Muscle of leg (tissue), 11 donors: ENCODE data around the gene KCNJ5. TPM values are rescaled to one million over a fixed set of nuclear protein-coding genes. Genes with fewer than 3 reads are reported as not detected.

Experiments used
- DNase-seq: peaks from one replicate; pipeline ENCODE4 v3.0.0; 2013
- H3K27ac ChIP-seq: one replicate; pipeline ENCODE4 v1.5.1; 2013; ENCODE audit warnings: mild to moderate bottlenecking, low read length, control low read depth
- H3K27me3 ChIP-seq: one replicate; pipeline ENCODE4 v1.6.1; 2013; ENCODE audit warnings: low read length; ENCODE audit not compliant: control insufficient read depth, insufficient read depth
- H3K36me3 ChIP-seq: one replicate; pipeline ENCODE4 v1.6.1; 2013; ENCODE audit warnings: low read length; ENCODE audit not compliant: control insufficient read depth, insufficient read depth
- H3K4me1 ChIP-seq: one replicate; pipeline ENCODE4 v1.6.1; 2013; ENCODE audit warnings: low read length; ENCODE audit not compliant: control insufficient read depth, insufficient read depth
- H3K4me3 ChIP-seq: one replicate; pipeline ENCODE4 v1.5.1; 2013; ENCODE audit warnings: low read length, control low read depth
- H3K9me3 ChIP-seq: replicated peaks from 2 replicates; pipeline ENCODE4 v1.6.1; 2013; ENCODE audit warnings: low read depth, low read length; ENCODE audit not compliant: control insufficient read depth
- WGBS: methylation state at CpG from one replicate; pipeline ENCODE4 v1.1.5; 2013; ENCODE audit warnings: missing lambda C conversion rate; ENCODE audit not compliant: insufficient coverage; 5-methylcytosine and 5-hydroxymethylcytosine counted together
- polyA plus RNA-seq, 8 donors: library from polyadenylated mRNA; unstranded; fragments of 120-200 nt; gene quantifications; one replicate each; pipeline versions ENCODE4 v1.2.1 to v1.2.3, GENCODE V29; 2013; ENCODE audit warnings: inconsistent platforms in 1 of 8, low replicate concordance in 1 of 8; ENCODE audit not compliant: insufficient read length in 8 of 8, insufficient read depth in 1 of 8
- total RNA-seq: library from RNA; stranded (reverse); fragments of 120-200 nt; gene quantifications from one replicate; pipeline ENCODE4 v1.2.4, GENCODE V29; 2013

The KCNJ5 gene
- total and polyA plus RNA-seq, 9 donors = 0.35 to 1.5 (median 0.57) TPM

DNA sequence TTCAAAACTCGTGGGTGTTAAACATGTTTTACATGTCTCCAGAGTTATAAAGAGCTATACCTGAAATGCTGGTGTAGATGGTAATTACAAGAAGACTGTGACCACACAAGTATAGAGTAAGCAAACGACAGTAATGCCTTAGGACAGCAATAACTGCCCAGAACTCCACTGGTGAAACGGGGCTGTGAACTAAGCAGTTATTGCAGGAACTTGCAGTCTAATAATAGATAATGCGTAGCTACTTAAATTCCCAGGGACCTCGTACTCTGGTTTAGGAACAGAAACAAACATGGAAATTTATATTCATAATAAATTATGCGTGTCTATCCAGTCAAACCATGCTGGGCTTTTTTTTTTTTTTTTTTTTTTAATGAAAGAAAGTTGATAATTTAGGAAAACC is 76.4 kb downstream of the KCNJ5 start:
- Histone ChIP-seq H3K27me3 (no peaks in the 10 kb centered on the region), H3K9me3 (no peaks in the 10 kb centered on the region), H3K36me3 (peaks cover 35% of the 10 kb centered on the region), H3K4me1 (no peaks in the 10 kb centered on the region), H3K4me3 (no peak overlapping the region), H3K27ac (no peak overlapping the region)
- WGBS = 80% methylated on average over 1 of the region's 6 CpGs
- DNase-seq = peak; percentile 44

DNA sequence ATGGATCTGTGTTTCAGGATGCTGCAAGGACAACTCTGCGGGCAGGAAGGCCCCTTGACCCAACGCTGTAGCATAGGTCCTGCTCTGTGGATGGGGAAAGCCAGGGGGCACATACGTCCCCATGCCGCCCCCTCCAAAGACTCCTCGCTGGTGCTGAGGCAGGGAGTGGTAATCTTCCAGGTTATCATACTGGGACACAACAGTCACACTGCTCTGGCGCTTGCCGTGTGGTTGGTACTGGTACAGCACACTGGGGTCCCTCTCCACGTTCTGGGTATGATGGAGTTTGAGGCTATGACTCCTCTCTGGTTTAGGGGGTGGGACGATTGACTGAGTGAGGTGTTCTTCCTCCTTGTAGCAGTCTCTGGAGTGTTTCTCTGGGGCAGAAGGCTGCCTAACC is 77.8 kb downstream of the KCNJ5 start:
- Histone ChIP-seq H3K4me1 (no peaks in the 10 kb centered on the region), H3K4me3 (no peak overlapping the region), H3K27ac (no peak overlapping the region), H3K36me3 (peaks cover 48% of the 10 kb centered on the region), H3K27me3 (no peaks in the 10 kb centered on the region), H3K9me3 (no peaks in the 10 kb centered on the region)
- DNase-seq = no peak
- 92% methylated on average over 6 of the region's 9 CpGs for WGBS

Other genes starting within 250 kb of the KCNJ5 start
- 14.4 TPM for gene FLI1, start 197.3 kb upstream of the KCNJ5 start, total RNA-seq
- gene FLI1, start 197.3 kb upstream of the KCNJ5 start, polyA plus RNA-seq = 10 to 100 TPM; 13.8 to 19.7 (median 16.0) TPM
- 0.18 TPM for gene KCNJ1, start 24.1 kb upstream of the KCNJ5 start, total RNA-seq
- under 1 TPM in 7 of 8 donors, not detected in 1; 0.08 to 0.44 (median 0.19) TPM for gene KCNJ1, start 24.1 kb upstream of the KCNJ5 start, polyA plus RNA-seq
- 0.22 TPM for gene TP53AIP1, start 51.5 kb downstream of the KCNJ5 start, total RNA-seq
- 1 to 10 TPM in 1 of 8 donors, under 1 TPM in 6, not detected in 1; 0.15 to 2.2 (median 0.25) TPM for gene TP53AIP1, start 51.5 kb downstream of the KCNJ5 start, polyA plus RNA-seq